GM10248 (cell line): ENCODE results near the gene CBX5.
"Not testable (repeated sequence)": the region's sequence is repeated elsewhere in the genome, so short reads cannot be mapped to it uniquely, and the experiment has no call there.

Experiments used
- CTCF ChIA-PET: fragments of 300-600 bp; sonication (Branson Sonifier 250); formaldehyde crosslinking; extraction: SDS; loops from one replicate; lab custom pipeline; 2021; ENCODE audit warnings: antibody characterized with exemption; lab: Yijun Ruan, JAX
- POLR2A ChIA-PET: fragments of 350-650 bp; sonication (Branson Sonifier 250); formaldehyde crosslinking; extraction: SDS; loops from one replicate; lab custom pipeline; 2020; ENCODE audit warnings: antibody characterized with exemption; lab: Yijun Ruan, JAX
- DNase-seq: peaks from one replicate; pipeline ENCODE4 v3.0.0; 2012; ENCODE audit errors: extremely low spot score
- CTCF ChIP-seq: IDR thresholded peaks from 2 replicates; pipeline ENCODE4 v1.5.1; 2012; ENCODE audit warnings: mild to moderate bottlenecking, low read depth; ENCODE audit errors: extremely low read depth, missing control alignments, control extremely low read depth

CBX5 gene

GRCh38 chr12:54286042-54287030 is 6.4 kb upstream of the CBX5 start:
- DNase-seq: no peak
- ChIA-PET POLR2A (interaction anchor here (0.6 to 1.8 kb wide), 10 partner anchors 10 to 190 kb away, joined by 3 to 9 read pairs (median 4); partner anchors contain the start of gene COPZ1), CTCF (interaction anchor here (0.9 to 4.8 kb wide), 10 partner anchors 8 to 93 kb away, joined by 3 to 57 read pairs (median 4); partner anchors contain the start of gene COPZ1)
- no peak for TF ChIP-seq CTCF

DNA sequence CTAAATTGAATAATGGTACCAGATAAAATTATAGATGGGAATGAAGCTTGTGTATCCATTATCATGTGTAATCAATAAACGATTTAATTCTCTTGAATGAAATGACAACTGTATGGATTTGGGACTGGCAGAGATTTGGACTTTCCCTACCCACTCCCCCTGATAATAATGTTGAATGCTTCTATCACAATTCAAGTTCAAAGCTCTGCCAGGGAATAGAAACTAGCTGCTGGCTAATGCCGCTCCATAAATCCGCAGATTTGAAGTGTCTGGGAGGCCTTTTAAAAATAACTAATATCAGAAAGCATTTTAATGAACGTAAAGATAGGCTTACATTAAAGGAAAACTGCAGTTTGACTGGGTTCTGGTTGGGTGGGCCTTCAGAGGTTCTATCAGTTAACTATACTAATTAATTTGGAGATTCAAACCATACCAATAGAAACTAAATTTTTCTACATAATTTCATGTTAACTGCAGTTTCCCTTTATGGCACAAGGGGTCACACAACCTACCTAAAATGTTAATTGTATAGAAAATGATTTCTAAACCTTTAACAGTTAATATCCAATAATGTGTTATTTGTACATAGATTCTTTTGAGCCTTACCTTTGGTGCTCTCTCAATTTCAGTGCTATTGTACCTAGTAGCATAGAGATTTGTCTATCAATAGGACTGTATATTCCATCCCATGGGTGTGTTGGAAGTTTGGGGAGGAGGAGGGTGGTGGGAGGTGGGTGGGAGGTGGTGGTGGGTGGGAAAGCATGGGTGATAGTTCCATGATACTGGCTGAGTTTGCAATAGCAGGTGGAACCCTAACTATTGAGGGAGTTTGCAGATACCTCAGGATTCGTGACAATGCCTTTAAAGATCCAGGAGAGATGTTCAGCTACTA is 5.5 kb upstream of the CBX5 start:
- POLR2A ChIA-PET: interaction anchor here (1.7 to 1.8 kb wide), 2 partner anchors 11 to 74 kb away, joined by 7 to 9 read pairs; no protein-coding TSS in a partner anchor
- TF ChIP-seq CTCF: peak; percentile 5

DNA sequence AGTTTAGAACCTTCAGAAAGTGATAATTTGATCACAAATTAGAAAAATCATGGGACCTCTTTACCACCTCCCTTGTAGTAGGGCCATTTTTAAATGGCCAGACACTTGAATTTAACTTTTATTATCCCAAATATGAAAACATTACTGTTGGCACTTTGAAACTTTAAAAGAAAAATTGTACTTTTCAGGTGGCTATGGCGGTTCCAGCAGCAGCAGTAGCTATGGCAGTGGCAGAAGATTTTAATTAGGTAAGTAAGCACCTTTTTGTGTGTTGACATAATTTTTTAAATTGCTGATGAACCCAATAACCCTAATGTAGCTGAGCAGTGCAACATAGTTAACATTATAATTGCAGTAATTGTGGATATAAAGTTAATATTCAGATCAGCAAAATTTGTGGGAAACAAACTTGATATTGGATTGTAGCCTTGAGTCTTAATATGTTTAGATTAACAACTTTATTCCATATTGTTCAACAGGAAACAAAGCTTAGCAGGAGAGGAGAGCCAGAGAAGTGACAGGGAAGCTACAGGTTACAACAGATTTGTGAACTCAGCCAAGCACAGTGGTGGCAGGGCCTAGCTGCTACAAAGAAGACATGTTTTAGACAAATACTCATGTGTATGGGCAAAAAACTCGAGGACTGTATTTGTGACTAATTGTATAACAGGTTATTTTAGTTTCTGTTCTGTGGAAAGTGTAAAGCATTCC is 4.3 kb upstream of the CBX5 start:
- ChIA-PET CTCF (interaction anchor here (1.0 to 4.8 kb wide), 4 partner anchors 11 to 95 kb away, joined by 3 to 57 read pairs (median 3); no protein-coding TSS in a partner anchor), POLR2A (interaction anchor here (0.7 to 1.2 kb wide), 2 partner anchors 31 to 41 kb away, joined by 3 to 6 read pairs; partner anchors contain the start of gene COPZ1)
- not testable (repeated sequence) for DNase-seq

More for the DNA sequence above, 5.5 kb upstream of the CBX5 start:
- no peak for DNase-seq
- CTCF ChIA-PET: interaction anchor here (1.0 to 4.8 kb wide), 9 partner anchors 9 to 94 kb away, joined by 3 to 57 read pairs (median 3); no protein-coding TSS in a partner anchor

DNA sequence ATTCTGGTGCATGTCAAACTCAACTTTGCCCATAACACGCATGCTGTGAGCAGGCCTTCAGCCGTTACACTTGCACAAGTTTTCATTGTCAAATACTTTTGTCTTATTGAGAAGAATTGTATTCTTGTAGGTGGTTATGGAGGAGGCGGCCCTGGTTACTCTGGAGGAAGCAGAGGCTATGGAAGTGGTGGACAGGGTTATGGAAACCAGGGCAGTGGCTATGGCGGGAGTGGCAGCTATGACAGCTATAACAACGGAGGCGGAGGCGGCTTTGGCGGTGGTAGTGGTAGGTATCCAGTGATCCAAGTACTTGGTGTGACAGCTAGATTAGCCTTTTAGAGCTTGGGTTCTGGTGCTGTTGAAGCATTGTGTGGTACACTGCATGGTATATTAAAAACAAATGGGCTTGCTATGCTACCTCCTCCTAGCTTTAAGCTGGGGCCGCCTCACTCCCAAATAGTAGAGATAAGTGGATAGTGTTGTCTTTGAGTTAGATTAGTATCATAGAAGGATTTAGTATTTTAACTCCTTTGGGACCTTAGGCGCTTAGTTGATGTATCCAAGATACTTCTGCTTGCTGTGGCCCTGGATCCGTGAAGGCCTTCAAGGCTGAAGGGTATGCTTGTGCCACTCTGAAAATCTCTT is 3.1 kb upstream of the CBX5 start:
- no peak for TF ChIP-seq CTCF
- DNase-seq: no peak
- CTCF ChIA-PET: interaction anchor here (1.3 to 4.8 kb wide), 2 partner anchors 12 to 54 kb away, joined by 4 to 57 read pairs; no protein-coding TSS in a partner anchor
- POLR2A ChIA-PET: interaction anchor here (0.6 to 0.7 kb wide), 2 partner anchors 42 kb away, joined by 3 read pairs; partner anchors contain the start of gene COPZ1

- DNase-seq: not testable (repeated sequence)
- CTCF ChIA-PET: interaction anchor here (2.1 to 2.9 kb wide), 2 partner anchors 29 to 98 kb away, joined by 7 to 15 read pairs; no protein-coding TSS in a partner anchor
- POLR2A ChIA-PET: interaction anchor here (0.7 to 2.8 kb wide), 5 partner anchors 9 to 43 kb away, joined by 4 to 49 read pairs (median 4); partner anchors contain the start of gene COPZ1
Observed at GRCh38 chr12:54281694-54282093, 1.8 kb upstream of the CBX5 start.

DNA sequence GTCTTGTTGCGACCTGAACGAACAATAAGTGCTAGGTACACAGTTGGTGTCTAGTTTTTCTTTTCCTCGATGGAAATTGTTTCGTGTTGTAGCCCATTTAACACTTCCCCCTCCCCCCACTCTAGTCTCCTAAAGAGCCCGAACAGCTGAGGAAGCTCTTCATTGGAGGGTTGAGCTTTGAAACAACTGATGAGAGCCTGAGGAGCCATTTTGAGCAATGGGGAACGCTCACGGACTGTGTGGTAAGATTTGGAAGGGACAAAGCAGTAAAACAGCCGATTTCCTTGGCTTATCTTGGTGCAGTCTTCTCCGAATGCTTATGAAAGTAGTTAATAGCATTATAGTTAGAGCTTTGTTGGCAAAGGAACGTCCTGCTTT is 1.3 kb upstream of the CBX5 start:
- ChIA-PET CTCF (interaction anchor here (1.2 to 2.9 kb wide), 4 partner anchors 23 to 98 kb away, joined by 7 to 15 read pairs (median 8); partner anchors contain the start of gene COPZ1), POLR2A (interaction anchor here (0.7 to 2.8 kb wide), 5 partner anchors 9 to 44 kb away, joined by 4 to 49 read pairs (median 4); partner anchors contain the start of gene COPZ1)
- DNase-seq: not testable (repeated sequence)
